Activated CD8-positive, alpha-beta memory T cell treated with anti-CD3 and anti-CD28 coated beads for 1 hour (primary cell): ENCODE data around the gene TTR.

ENCODE experiments used
- DNase-seq, 2 donors: peaks; one replicate each; pipeline ENCODE4 v3.0.0-alpha.2; 2020; ENCODE audit warnings: low read depth in 1 of 2; ENCODE audit errors: extremely low read depth in 1 of 2

TTR gene

DNA sequence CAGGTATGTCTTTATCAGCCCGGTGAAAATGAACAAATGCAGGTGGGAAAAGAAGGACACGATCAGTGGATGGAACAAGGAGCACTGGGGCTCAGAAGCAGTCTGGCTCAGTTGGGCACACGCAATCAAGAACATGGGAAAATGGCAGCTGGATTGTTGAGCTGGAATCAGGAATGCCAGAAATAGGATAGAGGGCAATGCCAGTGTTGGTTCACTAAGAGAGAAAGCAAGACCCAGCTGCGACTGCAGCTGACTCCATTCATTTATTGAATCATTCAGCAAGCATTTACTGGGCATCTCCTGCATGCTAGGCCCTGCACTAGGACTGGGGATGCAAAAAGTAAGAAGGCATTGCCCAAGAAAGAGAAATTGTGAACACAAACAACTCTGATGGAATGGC is 13.6 kb upstream of the TTR start:
- DNase-seq, result no peak

DNA sequence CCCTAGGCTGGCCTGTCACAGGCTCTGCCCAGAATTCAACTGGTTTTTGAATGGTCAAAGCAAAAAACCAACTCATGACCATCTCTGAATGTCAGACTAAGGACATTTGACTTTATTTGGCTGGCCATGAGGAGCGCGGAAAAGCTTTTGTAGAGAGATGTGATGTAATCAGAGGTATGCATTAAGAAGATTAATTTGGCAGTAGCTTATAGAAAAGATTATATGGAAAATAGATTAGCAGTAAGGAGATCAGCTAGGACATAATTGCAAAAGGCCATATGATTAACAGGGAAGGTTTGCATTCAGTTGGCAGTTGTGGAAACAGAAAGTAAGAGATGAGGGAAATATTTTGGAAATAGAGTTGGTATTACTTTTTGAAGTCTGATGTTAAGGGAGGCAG is 12.3 kb upstream of the TTR start:
- DNase-seq, result no peak

DNA sequence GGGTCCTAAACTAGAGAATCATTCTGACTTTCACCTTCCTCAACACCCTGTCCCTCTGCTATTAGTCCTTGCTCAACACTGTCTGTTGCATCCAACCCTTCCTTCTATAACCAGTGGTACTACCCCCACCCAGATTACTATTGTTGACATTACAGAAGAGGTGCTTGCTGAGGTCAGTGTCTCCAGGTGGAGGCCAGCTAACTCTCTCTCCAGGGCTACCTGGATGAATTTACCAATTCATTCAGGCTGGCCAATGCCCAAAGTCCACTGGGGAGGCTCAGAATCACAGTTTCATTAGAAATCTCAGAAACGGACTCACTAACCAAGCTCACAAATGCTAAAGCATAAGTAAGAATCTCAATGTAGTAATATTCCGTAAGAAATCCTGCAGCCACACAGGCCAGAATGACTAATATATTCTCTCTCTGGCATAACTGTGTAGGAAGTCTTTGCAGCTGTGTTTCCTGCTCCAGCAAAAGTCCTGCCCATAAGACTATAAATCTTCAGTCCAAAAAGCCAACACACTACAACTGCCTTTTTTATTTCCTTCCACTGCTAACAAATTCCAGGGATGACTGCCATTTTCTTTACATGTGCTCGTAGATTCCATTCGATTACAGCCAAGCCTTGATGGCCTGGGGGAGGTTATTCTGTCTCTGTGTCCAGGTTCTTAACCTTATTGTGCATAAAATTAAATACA is 10.0 kb upstream of the TTR start:
- DNase-seq, result no peak

DNA sequence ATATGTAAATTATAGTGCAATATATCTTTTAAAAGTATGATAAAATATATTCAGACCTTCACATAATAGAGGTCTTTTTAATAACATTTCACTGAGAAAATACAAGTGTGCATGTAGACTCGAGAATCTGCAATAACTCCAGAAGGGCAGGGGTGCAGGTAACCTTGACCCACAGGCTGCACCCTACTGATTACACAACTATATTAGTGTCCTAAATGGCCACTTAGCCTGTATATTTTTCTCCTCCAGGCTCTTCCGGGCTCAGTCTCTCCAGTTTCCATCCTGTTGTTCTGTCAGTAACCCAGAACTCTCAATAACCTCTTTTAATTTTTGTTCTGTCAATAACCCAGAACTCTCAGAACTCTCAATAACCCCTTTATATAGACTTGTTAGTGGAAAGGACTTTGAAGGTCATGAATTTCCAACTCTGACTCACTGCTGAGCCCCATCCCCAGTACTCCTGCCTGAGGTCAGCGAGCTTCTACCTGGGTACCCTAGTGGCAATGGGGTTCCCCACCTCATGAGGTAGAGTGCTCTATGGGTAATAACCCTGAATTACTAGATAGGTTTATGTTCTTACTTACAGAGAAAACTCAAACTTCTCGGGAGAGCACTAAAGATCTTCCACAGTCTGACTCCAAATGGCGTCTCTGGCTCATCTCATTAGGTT is 8.4 kb upstream of the TTR start:
- no peak for DNase-seq

DNA sequence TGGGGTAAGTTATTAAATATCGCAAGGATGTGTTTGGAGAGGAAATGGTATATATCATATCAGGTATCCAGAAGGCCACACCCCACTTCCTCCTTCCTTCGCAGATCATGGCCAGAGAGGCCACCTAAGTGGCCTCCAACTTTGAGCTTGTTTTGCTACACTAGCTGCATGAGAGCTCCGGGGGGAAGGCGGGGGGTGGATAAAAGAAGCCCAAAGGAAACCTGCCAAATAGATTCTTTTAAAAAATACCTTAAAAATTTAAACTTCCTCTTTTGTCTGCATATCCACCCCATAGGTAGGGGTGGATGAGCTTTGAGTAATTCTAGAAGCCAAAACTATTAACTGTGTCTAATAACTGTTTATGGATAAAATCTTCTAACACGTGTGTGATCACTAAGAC is 5.7 kb upstream of the TTR start:
- no peak for DNase-seq

DNA sequence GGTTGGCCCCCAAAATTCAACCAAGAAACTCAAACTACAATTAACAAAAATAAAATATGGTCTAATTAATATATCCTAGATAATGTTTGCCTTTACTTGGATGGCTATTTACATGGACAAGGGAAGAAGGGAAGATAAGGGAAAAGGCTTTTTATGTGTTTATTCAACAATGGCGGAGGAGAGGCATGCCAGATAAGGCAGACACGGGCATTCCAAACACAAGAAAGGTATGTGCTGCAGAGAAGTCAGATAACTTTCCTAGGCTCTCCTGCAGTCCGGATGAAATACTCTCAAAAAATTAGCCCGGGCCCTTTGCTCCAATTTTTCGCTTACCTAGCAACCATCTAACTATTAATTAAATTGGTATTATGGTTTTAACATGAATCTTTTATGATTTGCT is 5.1 kb upstream of the TTR start:
- no peak for DNase-seq

DNA sequence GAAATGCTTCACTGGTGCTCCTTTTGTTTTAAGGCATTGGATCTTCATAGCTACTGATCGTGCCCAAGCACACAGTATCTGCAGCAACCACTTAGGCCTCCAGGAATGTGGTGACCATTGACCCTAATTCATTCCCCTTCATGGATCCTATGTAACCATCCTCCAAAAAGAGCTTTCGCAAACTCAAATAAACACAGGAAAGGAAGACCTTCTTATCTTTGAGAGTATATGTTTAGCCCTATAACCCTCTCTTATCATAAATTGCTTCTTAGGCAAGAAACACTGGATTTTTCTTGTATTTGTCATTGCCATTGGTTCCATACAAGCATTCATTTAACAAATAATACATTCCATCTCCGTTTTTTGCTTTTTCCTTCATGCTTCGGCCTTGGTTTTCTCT is 4.1 kb upstream of the TTR start:
- no peak for DNase-seq

DNA sequence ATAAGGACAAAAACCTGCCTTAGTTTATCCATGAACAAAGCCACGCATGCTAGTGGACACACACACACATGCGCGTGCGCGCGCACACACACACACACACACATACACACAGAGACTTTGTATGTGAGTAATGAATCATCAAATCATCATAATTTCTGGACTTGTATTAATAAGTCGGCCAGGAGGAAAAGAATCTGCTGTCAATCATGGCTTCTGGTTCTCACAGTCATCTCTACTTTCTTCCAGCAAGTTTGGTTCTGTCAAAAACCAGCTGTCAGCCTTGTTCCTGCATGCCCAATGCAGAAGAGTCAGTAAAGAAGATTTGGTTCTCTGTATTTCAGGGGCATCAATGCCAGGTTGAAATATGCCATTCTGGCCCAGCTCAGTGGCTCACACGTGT is 1.1 kb upstream of the TTR start:
- DNase-seq, result no peak

DNA sequence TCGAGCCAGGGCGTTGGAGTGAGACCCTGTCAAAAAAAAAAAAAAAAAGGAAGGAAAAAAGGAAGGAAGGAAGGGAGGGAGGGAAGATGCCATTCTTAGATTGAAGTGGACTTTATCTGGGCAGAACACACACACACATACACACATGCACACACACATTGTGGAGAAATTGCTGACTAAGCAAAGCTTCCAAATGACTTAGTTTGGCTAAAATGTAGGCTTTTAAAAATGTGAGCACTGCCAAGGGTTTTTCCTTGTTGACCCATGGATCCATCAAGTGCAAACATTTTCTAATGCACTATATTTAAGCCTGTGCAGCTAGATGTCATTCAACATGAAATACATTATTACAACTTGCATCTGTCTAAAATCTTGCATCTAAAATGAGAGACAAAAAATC is 564 bp upstream of the TTR start:
- DNase-seq, result no peak

DNA sequence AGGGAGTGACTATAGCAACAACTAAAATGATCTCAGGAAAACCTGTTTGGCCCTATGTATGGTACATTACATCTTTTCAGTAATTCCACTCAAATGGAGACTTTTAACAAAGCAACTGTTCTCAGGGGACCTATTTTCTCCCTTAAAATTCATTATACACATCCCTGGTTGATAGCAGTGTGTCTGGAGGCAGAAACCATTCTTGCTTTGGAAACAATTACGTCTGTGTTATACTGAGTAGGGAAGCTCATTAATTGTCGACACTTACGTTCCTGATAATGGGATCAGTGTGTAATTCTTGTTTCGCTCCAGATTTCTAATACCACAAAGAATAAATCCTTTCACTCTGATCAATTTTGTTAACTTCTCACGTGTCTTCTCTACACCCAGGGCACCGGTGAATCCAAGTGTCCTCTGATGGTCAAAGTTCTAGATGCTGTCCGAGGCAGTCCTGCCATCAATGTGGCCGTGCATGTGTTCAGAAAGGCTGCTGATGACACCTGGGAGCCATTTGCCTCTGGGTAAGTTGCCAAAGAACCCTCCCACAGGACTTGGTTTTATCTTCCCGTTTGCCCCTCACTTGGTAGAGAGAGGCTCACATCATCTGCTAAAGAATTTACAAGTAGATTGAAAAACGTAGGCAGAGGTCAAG is 955 bp downstream of the TTR start:
- DNase-seq, result no peak

DNA sequence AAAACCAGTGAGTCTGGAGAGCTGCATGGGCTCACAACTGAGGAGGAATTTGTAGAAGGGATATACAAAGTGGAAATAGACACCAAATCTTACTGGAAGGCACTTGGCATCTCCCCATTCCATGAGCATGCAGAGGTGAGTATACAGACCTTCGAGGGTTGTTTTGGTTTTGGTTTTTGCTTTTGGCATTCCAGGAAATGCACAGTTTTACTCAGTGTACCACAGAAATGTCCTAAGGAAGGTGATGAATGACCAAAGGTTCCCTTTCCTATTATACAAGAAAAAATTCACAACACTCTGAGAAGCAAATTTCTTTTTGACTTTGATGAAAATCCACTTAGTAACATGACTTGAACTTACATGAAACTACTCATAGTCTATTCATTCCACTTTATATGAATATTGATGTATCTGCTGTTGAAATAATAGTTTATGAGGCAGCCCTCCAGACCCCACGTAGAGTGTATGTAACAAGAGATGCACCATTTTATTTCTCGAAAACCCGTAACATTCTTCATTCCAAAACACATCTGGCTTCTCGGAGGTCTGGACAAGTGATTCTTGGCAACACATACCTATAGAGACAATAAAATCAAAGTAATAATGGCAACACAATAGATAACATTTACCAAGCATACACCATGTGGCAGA is 3.6 kb downstream of the TTR start:
- DNase-seq, result no peak

DNA sequence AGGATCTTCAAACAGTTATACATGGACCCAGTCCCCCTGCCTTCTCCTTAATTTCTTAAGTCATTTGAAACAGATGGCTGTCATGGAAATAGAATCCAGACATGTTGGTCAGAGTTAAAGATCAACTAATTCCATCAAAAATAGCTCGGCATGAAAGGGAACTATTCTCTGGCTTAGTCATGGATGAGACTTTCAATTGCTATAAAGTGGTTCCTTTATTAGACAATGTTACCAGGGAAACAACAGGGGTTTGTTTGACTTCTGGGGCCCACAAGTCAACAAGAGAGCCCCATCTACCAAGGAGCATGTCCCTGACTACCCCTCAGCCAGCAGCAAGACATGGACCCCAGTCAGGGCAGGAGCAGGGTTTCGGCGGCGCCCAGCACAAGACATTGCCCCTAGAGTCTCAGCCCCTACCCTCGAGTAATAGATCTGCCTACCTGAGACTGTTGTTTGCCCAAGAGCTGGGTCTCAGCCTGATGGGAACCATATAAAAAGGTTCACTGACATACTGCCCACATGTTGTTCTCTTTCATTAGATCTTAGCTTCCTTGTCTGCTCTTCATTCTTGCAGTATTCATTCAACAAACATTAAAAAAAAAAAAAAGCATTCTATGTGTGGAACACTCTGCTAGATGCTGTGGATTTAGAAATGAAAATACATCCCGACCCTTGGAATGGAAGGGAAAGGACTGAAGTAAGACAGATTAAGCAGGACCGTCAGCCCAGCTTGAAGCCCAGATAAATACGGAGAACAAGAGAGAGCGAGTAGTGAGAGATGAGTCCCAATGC is 4.6 kb downstream of the TTR start:
- DNase-seq, result no peak

DNA sequence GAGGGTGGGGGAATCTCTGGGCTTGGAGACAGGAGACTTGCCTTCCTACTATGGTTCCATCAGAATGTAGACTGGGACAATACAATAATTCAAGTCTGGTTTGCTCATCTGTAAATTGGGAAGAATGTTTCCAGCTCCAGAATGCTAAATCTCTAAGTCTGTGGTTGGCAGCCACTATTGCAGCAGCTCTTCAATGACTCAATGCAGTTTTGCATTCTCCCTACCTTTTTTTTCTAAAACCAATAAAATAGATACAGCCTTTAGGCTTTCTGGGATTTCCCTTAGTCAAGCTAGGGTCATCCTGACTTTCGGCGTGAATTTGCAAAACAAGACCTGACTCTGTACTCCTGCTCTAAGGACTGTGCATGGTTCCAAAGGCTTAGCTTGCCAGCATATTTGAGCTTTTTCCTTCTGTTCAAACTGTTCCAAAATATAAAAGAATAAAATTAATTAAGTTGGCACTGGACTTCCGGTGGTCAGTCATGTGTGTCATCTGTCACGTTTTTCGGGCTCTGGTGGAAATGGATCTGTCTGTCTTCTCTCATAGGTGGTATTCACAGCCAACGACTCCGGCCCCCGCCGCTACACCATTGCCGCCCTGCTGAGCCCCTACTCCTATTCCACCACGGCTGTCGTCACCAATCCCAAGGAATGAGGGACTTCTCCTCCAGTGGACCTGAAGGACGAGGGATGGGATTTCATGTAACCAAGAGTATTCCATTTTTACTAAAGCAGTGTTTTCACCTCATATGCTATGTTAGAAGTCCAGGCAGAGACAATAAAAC is 6.5 kb downstream of the TTR start:
- DNase-seq, result no peak

DNA sequence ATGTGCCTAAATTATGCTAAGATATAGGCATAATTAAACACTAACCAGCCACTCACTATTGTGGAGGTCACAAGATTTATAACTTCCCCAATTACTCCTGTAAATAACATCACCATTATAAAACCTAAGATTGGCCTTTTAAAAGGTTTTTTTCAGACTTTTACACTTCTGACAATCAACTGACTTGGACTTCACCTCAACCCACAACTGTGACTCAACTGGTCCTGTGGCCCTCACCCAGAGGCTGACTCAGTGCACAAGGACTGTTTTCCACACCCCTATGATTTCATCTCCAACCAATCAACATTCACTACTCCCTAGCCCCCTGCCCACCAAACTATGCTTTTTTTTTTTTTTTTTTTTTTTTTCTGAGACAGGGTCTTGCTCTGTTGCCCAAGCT is 11.6 kb downstream of the TTR start:
- DNase-seq, result no peak

DNA sequence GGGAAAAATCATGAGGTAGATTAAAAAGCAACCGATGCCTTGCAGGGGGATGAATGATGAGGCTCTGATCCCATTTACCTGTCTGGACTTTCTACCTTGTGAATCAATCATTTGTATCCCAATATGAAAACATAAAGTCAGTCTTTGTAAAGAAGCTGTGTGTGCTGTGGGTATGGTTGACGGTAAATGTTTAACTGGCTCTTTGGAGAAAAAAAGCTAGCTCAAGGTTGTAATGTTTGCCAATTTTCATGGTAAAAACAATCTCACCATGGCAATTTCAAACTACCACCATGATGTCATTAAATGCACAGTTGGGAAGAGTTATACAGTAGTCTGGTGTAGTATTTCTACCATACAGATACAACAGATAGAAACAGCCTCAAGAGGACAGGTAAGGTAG is 14.6 kb downstream of the TTR start:
- no peak for DNase-seq

DNA sequence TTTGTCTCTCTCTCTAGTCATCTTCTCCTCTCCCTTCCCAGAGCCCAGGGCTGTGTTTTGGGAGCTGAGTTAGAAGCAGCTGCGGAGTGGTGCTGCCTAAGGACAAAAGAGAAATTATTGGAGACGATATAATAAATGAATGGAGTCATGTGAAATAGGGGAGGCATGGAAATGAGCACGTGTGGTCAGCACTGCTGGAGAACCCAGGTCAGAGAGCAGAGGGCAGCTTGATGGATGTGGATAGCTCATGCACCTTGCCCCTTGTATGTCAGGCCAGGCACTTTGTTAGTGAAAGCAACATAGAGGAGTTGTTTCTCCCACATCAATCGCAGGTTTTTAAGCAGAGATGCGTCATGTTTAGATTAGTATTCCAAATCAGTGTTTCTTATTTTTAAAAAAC is 15.7 kb downstream of the TTR start:
- DNase-seq, result no peak

DNA sequence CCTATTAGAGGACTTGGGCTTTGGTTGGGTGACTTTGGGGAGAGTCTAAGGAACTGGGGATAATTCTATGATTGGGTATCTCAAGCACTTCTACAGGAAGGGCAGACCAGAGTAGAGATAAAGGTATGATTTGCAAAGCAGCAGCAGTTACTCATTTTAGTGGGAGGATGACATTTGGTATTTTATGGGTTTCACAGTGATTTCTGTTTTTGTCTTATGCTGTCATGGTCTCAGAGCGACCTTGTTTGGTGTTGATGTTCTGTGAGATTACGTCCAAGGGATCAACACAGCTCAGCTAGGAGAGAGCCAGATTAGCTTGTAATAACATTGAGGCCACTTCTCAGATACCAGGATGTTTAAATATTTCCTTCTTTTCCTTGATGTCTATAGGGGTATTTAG is 18.2 kb downstream of the TTR start:
- DNase-seq, result no peak

DNA sequence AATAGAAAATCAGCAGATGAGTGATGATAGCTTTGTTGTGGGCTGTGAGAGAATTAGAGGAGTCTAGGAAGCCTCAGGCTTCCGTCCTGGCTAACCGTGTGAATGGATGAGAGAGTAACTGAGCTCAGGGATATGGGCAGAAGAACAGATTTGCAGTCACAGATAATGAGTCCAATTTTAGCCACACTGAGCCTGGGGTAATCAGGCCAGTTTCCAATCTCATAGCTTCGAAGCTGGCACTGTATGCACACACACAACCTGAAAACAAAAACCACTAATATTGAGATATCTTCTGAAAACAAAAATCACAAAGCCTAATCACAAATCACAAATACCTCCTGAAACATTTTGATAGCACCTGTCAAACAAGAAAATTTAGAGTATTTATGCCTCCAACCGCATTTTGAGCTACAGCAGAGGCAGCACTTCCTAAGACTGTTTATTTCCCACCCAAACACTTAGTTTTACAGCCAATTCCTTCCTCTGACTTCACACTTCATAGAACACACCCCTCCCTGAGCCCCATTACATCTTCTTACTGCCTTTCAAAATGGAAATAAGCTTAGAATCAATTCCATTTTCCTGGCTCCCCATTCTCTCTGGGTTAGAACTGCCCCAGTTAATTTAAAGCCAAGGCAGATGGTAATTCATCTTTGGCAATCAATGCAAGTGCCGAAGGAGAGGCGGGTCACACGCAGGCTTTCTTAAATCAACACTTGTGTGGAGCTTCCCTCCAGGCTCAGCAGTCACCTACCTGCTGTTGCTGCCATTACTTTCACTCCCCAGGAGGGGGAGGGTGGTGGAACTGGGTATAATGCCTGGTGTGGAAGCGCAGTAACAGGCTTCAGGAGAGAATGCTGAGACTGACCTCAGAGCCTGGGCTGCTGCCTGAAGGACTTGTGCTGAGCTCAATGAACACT is 18.9 kb downstream of the TTR start:
- DNase-seq, result no peak

DNA sequence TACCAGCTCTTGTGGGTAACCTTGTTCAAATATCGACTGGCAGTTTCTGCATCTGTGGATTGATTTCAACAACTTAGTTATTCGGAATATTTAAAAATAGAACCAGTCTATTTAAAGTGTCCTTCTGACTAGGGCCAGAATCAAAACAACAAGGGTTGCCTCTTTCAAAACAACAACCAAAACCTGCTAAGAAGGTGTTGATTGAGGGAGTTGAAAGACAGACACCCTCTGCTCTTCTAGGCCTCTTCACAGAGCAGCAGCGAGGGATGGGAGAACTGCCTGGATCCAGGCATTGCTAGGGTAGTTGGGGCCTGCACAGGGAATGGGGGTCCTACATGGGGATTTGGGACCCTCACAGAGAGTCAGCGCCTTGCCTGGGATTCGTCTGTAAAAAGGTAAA is 19.8 kb downstream of the TTR start:
- no peak for DNase-seq
